ENCODE measurements around the gene PDLIM3.
"Not testable (repeated sequence)": the region's sequence is repeated elsewhere in the genome, so short reads cannot be mapped to it uniquely, and the experiment has no call there.

PDLIM3 gene

GRCh38 chr4:185552254-185552653, 16.9 kb upstream of the PDLIM3 start:
- no peak for DNase-seq

- no peak for DNase-seq
Observed at GRCh38 chr4:185550933-185551332, 15.6 kb upstream of the PDLIM3 start.

DNA sequence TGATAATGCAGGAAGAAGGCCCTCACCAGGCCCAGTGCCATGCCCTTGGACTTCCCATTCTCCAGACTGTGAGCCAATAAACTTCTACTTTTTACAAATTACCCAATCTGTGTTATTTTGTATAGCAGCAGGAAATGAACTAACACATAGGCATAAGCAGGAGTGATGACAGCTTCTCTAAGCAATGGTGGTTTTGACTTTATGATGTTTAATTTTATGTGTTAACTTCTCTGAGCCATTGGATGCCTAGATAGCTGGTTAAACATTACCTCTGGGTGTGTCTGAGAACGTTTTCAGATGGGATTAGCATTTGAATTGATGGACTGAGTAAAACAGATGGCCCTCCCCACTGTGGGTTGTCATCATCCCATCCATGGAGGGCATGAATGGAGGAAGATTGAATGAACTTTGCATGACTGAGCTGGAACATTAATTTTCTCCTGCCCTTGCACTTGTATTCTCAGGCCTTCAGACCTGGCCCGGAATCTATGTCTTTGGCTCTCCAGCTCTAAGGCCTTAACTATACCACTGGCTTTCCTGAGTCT, 13.9 kb upstream of the PDLIM3 start:
- DNase-seq: no peak

DNA sequence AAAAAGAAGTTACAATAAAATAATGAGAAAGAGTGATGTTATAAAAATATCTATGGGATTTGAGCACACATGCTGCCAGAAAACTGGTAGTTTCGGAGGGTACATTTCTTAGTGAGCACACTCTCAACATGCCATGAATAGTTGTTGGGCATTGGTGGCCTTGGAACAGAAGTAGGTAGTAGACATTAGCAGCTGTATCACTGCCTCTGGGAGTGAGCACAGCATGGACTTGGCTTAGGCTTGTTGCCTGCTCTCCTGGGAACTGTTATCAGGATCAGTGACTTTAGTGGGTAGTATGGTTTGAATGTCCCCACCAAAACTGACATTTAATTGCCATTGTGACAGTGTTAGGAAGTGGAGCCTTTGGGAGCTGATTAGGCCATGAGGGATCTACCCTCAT, 13.3 kb upstream of the PDLIM3 start:
- no peak for DNase-seq

GRCh38 chr4:185546335-185546734, 11.0 kb upstream of the PDLIM3 start:
- no peak for DNase-seq

- DNase-seq: no peak
Observed at GRCh38 chr4:185542626-185543315, 7.5 kb upstream of the PDLIM3 start.

GRCh38 chr4:185541251-185541727, 6.0 kb upstream of the PDLIM3 start:
- DNase-seq: no peak

- no peak for DNase-seq
Observed at GRCh38 chr4:185540487-185541120, 5.3 kb upstream of the PDLIM3 start.

GRCh38 chr4:185540040-185540439, 4.7 kb upstream of the PDLIM3 start:
- no peak for DNase-seq

DNA sequence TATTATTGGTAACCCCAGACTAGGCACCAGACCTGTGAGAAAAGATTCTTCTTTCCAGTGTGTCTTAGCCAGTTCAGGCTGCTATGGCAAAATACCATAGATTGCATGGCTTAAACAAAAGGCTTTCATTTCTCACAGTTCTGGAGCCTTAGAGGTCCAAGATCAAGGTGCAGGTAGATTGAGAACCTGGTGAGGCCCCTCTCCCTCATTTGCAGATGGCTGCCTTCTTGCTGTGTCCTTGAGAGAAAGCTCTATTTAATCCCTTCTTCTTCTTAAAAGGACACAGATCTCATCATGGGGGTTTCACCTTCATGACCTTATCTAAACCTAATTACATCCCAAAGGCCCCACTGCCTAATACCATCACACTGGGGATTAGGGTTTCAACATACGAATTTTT, 3.5 kb upstream of the PDLIM3 start:
- no peak for DNase-seq

- no peak for DNase-seq
Observed at GRCh38 chr4:185536411-185536709, 1.1 kb upstream of the PDLIM3 start.

GRCh38 chr4:185535612-185536410, 504 bp upstream of the PDLIM3 start:
- peak; percentile 37 for DNase-seq

DNA sequence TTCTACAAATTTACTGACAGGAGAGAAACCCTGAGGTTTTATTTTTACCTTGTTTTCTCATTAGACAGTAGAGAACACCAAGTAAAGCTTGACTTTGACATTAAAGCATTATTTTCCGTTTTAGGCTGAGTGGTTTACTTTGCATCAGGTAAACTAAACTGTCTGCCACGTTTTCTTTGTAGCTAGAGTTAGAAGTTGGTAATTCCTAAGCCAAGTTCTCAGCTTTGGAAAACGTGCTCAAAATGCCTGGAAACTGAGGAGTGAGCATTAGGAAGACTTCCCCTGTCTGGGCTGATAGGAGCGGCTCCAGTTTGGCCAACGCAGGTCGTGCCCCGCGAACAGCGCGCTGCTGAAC, 819 bp downstream of the PDLIM3 start:
- DNase-seq: no peak

- DNase-seq: no peak
Observed at GRCh38 chr4:185532795-185533324, 2.4 kb downstream of the PDLIM3 start.

- no peak for DNase-seq
Observed at GRCh38 chr4:185532293-185532692, 3.0 kb downstream of the PDLIM3 start.

GRCh38 chr4:185531654-185532053, 3.7 kb downstream of the PDLIM3 start:
- not testable (repeated sequence) for DNase-seq

GRCh38 chr4:185529413-185529812, 5.9 kb downstream of the PDLIM3 start:
- no peak for DNase-seq

DNA sequence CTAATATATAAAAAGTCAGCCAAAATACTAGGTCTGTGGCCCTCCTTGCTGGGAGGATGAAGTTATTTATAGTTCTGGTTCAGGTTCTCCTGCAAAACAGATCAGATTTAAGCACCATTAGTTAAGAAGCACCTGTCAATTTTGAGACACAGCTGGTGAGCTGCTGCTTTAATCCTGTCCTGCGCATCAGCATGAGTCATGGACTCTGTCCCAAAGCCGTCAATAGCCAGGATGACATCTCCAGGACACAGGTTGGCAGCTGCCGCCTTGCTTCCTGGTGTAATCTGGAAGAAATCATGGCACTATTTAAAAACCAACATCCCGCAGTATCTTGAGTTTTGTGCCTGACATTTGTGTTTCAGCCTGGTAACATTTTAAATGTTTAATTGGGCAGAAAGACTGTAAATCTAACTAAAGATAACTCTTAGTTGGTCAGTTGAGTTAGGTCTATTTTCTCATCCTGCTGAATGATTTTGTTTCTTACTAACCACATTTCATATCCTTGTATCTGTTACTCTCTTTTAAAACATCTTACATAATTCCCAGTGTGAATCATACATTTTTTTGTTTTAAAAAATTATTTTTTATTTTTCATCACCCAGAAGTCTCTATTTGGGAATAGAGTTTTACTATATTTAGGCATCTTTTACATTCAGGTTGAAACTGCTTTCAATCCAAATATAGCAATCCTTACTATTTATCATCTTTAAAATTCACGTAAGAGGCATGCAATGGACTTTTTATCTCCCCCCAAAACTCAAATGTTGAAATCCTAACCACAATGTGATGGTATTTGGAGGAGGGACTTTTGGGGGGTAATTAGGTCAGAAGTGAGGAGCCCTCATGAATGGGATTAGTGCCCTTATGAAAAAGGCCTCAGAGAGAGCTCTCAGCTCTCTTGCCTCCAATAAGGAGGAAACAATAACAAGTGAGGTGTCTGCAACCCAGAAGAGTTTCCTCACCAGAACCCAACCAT, 10.1 kb downstream of the PDLIM3 start:
- no peak for DNase-seq

DNA sequence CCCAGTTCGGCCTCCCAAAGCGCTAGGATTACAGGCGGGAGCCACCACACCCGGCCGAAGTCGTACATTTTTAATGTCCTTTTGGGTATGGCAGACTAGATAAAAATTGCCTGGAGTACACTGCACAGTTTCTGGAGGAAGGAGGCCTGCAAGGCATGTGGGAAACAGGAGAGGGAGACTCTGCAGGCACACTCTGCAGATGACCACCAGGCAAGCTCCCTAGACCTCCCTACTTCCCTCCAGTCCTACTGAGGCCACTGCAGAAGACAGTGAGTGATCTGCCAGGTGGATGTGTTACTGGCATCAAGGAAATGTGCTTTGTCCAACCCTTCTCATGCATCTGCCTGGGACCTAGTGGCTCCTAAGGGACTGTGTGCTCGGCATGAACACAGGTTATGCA, 11.4 kb downstream of the PDLIM3 start:
- no peak for DNase-seq

GRCh38 chr4:185522451-185522850, 12.9 kb downstream of the PDLIM3 start:
- DNase-seq: no peak

DNA sequence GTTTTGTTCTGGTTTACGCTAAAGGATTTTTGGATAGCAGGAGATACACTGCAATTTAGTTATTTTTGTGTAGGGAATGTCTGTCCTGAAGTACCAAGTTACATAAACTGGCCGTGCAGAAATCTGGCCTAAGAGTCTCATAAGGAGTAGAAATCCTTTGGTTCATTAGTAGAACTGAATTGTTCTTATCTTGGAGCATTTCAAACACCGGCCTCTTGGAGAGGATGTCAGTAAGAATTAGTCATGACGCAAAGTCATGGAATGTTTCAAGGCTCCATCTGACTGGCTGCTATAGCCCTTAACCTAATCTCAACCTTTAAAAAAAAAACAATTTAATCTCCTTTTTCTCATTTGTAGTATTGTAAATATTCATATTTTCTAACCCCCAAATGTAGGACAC, 15.2 kb downstream of the PDLIM3 start:
- DNase-seq: no peak

DNA sequence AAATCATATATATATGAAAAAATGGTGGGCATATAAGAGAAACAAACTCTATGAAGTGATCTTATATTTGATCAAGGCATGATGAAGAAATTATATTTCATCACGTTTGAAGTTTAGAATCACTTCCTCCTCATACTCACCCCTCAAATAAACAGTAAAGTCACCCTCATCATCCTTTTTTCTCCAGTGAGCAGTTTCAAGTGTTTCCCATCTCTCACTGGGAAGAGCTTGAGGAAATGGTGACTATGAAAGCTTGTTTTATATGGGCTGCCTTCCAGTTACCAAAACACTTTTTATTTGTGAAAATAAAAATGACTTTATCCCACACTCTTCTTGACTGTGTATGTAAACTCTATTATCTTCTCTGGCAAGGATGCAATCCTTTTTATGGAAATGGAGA, 16.8 kb downstream of the PDLIM3 start:
- DNase-seq: no peak
